Lung microvascular endothelial cell (primary cell): ENCODE data around the gene DUS1L. TPM values are rescaled to one million over a fixed set of nuclear protein-coding genes. Genes with fewer than 3 reads are reported as not detected.

ENCODE experiments used
- DNase-seq, 2 donors: peaks; one replicate each; pipeline versions ENCODE4 v3.0.0 to v3.0.0-alpha.2; 2010; ENCODE audit warnings: low read depth in 2 of 2
- total RNA-seq: library from RNA; depleted of rRNA; stranded (reverse); fragments of >200 nt; gene quantifications from 2 replicates; pipeline ENCODE4 v1.2.1, GENCODE V29; 2014

The DUS1L gene
- total RNA-seq, 1 donor from 2014 or later, result 35.5 TPM

- no peak for DNase-seq
Measured at GRCh38 chr17:82012640-82013295, 52.8 kb downstream of the DUS1L start.

GRCh38 chr17:82012261-82012639, 53.4 kb downstream of the DUS1L start:
- DNase-seq, result no peak

- DNase-seq, result no peak
Measured at GRCh38 chr17:82011617-82012187, 53.9 kb downstream of the DUS1L start.

- no peak for DNase-seq
Measured at GRCh38 chr17:82010575-82011525, 54.8 kb downstream of the DUS1L start.

- no peak for DNase-seq
Measured at GRCh38 chr17:82009413-82009812, 56.2 kb downstream of the DUS1L start.

GRCh38 chr17:82008941-82009405, 56.6 kb downstream of the DUS1L start:
- DNase-seq, result no peak

- DNase-seq, result no peak
Measured at GRCh38 chr17:82008258-82008940, 57.2 kb downstream of the DUS1L start.

Other genes starting within 250 kb of the DUS1L start
- 93.7 and 178 TPM in 2 replicates for gene MCRIP1, start 232.5 kb downstream of the DUS1L start, total RNA-seq
- gene PPP1R27, start 230.8 kb downstream of the DUS1L start, total RNA-seq, result not detected in 2 replicates
- gene P4HB, start 205.3 kb downstream of the DUS1L start, total RNA-seq, result 504 and 688 TPM in 2 replicates
- gene ARHGDIA, start 194.5 kb downstream of the DUS1L start, total RNA-seq, result 91.7 and 92.9 TPM in 2 replicates
- 107 and 136 TPM in 2 replicates for gene ALYREF, start 174.2 kb downstream of the DUS1L start, total RNA-seq
- 102 and 112 TPM in 2 replicates for gene ANAPC11, start 174.1 kb downstream of the DUS1L start, total RNA-seq
- under 0.01 TPM in 1 of 2 replicates, not detected in the other for gene NPB, start 163.6 kb downstream of the DUS1L start, total RNA-seq
- 24.0 and 27.6 TPM in 2 replicates for gene PCYT2, start 154.4 kb downstream of the DUS1L start, total RNA-seq
- gene SIRT7, start 147.6 kb downstream of the DUS1L start, total RNA-seq, result 11.3 and 13.1 TPM in 2 replicates
- 9.2 and 17.1 TPM in 2 replicates for gene MAFG, start 138.1 kb downstream of the DUS1L start, total RNA-seq
- 52.3 and 60.9 TPM in 2 replicates for gene PYCR1, start 128.5 kb downstream of the DUS1L start, total RNA-seq
- gene MYADML2, start 118.6 kb downstream of the DUS1L start, total RNA-seq, result not detected in 2 replicates
- under 0.01 TPM in 2 replicates for gene NOTUM, start 104.6 kb downstream of the DUS1L start, total RNA-seq
- gene ASPSCR1, start 88.2 kb downstream of the DUS1L start, total RNA-seq, result 17.7 and 23.2 TPM in 2 replicates
- 30.1 and 31.5 TPM in 2 replicates for gene CENPX, start 42.9 kb downstream of the DUS1L start, total RNA-seq
- 7.6 and 8.3 TPM in 2 replicates for gene LRRC45, start 42.5 kb downstream of the DUS1L start, total RNA-seq
- 9.7 and 18.3 TPM in 2 replicates for gene RAC3, start 34.1 kb downstream of the DUS1L start, total RNA-seq
- 35.5 and 37.7 TPM in 2 replicates for gene DCXR, start 28.1 kb downstream of the DUS1L start, total RNA-seq
- gene RFNG, start 14.0 kb downstream of the DUS1L start, total RNA-seq, result 10.0 and 16.3 TPM in 2 replicates
- 61.9 and 64.1 TPM in 2 replicates for gene GPS1, start 13.9 kb downstream of the DUS1L start, total RNA-seq
- 35.1 and 43.4 TPM in 2 replicates for gene FASN, start 32.4 kb upstream of the DUS1L start, total RNA-seq
- 2.0 and 3.4 TPM in 2 replicates for gene CCDC57, start 147.0 kb upstream of the DUS1L start, total RNA-seq
- gene SLC16A3, start 163.2 kb upstream of the DUS1L start, total RNA-seq, result 67.8 and 135 TPM in 2 replicates
- gene CSNK1D, start 207.9 kb upstream of the DUS1L start, total RNA-seq, result 38.8 and 41.3 TPM in 2 replicates